Stimulated activated CD8-positive, alpha-beta memory T cell treated with anti-CD3 and anti-CD28 coated beads, Interleukin-15, amount 100 ng/mL, for 1 hour (primary cell): Measurements from ENCODE around the gene NR4A3.
"Not testable (repeated sequence)": the region's sequence is repeated elsewhere in the genome, so short reads cannot be mapped to it uniquely, and the experiment has no call there.

Experiments
- DNase-seq: peaks from one replicate; pipeline ENCODE4 v3.0.0-alpha.2; 2020; ENCODE audit warnings: low read depth

NR4A3 gene

DNA sequence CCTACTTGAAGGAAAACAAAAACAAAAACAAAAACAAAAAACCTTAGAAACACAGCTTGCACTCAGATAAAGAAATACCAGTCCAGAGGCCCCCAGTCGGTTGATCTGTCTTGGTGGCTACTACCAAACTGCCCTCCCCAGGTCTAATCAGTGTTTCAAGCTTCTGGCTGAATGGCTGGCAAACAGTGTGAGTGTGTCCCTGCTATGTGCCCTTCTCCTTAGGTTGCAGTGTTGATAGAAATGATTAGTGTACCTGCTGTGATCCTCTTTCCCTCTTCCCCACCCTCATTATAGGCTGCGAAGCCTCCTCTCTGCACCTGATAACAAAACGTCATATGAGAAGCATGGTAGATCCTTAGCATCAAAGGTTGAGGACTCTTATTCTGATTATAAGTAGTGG lies 12.8 kb downstream of the NR4A3 start:
- no peak for DNase-seq

DNA sequence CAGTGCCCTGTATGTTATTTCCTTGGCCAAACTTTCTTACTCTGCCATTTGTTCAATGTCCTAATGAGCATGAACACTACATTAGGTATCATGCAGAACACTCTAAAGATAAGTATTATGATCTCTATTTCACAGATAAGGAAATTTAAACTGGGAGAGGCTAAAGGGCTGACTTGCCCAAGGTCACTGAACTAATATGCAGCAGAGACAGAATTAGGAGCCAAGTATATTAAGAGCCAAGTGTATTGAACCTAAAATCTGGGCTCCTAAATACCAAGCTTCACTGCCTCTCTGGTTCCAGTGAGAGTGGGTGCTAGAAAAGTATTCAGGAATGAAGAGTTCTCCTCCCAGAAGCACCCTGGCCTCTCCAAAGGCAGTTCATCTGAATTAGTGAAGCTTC lies 13.5 kb downstream of the NR4A3 start:
- no peak for DNase-seq

DNA sequence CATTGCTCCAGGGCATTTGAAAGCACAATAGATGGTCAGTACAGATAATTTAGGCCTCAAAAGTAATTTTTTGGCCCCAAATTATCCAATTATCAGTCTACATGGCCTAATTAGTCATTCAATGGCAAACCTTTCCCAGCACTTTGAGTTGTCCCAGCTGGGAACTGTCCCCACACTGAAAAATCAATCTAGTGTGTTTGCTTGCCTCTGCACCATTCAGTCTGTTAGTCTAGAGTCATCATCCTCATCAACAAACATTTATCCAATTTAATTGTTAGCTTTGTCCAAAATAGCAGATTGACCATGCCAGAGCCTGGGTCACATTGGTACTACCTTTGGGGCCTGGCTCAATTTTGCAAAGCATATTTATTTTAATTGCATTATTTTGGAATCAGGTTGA lies 13.9 kb downstream of the NR4A3 start:
- no peak for DNase-seq

DNA sequence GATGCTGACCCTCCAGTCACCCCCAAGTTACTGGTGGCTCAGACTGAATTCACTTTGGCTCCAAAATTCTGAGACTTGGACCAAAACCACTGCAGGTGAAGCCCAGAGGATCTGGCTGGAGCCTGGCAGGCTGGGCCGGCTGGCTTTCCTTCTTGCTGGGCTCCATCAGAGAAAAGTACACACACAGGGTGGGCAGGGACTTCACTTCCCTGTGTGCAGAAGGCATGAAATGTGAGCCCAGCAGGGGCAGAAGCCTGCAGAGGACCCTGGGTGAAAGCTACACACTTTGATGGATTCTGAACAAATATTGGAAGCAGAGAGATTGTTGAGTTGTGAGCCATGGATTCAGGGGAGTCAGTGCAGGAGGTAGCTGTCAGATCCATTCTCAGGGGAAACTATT lies 18.4 kb downstream of the NR4A3 start:
- DNase-seq: no peak

DNA sequence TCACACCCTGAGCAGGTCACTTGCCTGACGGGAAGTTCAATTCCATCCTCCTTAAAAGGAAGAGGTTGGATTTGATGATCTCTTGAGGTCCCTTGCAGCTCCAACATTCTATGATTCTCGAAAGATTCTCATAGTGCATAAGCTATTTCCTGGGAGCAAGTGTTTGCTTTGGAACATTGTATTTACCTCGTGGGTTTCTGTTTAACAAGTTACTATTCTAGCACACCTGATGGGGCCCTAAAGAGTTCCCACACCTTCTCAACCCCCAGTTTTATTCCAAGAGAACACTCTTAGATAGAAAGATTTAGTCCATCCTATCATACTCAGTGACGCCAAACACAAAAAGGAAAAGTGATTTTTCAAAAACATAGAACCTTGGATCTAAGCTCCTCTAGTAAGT lies 23.4 kb downstream of the NR4A3 start:
- no peak for DNase-seq

DNA sequence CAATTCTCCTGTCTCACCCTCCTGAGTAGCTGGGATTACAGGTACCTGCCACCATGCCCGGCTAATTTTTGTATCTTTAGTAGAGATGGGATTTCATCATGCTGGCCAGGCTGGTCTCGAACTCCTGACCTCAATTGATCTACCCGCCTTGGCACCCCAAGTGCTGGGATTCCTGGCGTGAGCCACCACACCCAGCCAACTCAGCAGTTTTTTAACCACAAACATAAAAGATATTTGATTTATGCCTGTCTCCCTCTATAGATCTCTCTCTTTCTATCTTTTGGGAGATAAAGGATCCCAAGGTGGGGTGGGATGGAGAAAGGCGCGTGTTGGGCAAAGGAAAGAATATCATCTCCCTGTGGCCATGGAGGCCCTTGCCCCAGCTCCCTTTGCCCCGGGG lies 26.8 kb downstream of the NR4A3 start:
- DNase-seq: no peak

DNA sequence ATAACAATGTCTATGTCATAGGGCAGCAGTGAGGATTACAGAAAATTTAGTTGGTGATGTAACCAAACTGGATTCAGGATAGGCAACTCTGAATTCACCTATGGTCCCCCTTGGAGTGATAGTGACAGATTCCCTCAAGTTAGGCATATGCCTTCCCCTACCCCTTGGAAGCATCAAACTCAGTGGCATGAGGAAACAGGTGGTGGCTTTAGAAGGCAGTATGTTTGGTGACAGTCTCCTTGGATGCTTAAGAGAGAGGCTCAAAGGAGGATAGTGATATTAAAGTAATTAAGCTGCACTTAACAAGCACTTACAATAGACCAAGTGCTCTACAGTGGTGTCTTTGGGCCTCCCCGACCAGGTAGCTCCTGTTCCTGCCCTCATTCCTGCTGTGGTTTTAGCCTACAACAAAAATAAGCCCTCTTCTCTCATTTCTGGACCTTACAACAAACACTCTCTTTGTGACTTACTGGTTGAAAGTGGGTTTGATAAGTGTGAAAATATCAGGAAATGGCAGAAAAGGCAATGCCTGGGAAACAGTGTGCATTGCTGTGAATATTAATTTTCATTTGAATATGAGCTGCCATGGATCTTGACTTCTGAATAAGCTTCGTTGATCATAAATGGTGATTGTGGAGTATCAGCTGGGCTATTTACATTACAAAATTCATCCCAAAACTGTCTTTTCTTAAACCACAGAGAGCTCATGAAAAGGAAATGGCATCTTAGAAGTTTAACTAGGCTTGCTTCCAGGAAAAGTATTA lies 29.2 kb downstream of the NR4A3 start:
- no peak for DNase-seq

DNA sequence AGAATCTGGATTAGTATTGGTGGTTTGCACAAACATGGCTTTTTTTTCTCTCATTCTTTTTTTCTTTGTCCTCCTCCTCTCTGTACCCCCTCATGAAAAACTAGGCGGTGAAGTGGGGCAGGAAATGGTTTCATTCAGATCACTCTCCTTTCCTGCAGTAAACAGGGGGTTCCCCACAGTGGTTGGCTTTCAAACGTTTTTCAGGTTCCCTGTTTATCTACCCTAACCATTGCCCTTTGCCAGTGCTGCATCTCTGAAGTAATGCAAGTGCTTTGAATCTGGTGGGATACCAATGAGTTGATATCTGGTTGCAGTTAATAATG lies 29.8 kb downstream of the NR4A3 start:
- no peak for DNase-seq

DNA sequence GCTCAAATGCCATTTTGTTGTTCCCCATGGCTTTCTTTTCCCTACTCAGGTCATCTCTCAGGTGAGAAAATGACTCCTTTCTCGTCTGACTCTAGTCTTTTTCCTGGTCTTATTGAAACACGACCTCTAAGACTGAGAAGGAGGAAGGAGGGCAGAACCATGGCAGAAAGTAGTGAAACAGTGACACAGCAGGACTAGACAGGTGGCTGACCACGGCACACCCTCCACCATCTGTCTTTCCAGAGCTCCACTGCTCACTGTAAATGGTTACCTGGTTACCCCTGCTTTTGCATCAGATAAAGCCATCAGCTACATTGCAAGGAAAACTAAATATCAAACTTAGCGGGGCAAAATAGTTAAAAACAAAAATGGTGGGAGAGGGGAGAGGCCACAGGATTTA lies 30.9 kb downstream of the NR4A3 start:
- DNase-seq: no peak

DNA sequence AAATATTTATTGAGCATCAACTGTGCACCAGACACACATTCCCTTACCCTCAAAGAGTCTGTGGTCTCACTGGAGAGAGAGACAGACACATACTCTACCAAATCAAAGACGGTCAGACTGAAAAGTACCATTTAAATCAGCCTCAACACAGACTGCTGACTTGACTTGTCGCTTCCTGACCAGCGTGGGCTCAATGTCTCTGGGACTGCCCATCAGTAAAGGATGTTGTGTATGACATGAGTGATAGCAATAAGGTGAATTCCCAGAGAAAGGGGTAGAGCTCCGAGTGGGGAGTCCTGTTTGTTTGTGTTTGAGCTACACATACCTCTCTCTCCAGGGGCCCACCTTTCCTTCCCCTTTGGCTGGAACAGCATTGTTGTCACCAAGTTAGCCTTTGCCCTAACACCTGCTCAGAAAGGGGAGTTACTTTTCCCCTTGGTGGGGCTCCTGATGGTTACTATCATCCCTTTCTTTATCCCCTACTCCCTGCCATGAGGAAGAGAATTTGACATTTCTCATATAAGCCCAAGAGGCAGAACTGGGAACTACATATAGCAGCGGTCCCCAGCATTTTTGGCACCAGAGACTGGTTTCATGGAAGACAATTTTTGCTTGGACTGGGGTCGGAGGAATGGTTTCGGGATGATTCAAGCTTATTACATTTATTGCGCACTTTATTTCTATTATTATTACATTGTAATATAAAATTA lies 33.9 kb downstream of the NR4A3 start:
- no peak for DNase-seq

DNA sequence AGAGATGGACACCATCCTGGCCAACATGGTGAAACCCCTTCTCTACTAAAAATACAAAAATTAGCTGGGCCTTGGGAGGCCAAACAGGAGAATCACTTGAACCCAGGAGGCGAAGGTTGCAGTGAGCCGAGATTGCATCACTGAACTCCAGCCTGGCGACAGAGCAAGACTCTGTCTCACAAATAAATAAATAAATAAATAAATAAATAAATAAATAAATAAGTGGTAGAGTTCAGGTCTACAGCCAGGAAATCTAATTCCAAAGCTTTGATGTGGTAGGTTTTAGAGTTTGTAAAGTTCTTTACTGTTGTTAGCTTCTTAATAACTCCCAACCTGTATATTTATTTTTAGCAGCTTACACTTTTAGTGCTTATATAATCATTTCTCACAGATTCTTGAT lies 35.9 kb downstream of the NR4A3 start:
- DNase-seq: not testable (repeated sequence)

DNA sequence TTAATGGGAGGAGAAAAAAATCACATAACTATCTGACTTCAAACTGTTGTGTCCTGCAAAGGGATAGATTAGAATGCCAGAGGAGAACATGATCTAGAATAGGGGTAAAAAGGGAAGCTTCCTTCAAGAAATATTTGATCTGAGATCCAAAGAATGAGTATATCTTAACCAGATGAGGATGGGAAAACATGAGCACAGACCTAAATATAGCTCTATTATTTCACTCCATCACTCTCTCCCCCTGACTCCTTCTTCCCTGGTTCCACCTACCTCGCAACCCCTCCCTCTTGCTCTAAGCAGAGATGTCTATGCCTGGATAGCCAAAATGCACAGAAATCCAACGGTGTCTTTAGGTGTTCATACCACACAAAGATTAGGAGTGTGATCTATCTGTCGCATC lies 36.4 kb downstream of the NR4A3 start:
- no peak for DNase-seq

DNA sequence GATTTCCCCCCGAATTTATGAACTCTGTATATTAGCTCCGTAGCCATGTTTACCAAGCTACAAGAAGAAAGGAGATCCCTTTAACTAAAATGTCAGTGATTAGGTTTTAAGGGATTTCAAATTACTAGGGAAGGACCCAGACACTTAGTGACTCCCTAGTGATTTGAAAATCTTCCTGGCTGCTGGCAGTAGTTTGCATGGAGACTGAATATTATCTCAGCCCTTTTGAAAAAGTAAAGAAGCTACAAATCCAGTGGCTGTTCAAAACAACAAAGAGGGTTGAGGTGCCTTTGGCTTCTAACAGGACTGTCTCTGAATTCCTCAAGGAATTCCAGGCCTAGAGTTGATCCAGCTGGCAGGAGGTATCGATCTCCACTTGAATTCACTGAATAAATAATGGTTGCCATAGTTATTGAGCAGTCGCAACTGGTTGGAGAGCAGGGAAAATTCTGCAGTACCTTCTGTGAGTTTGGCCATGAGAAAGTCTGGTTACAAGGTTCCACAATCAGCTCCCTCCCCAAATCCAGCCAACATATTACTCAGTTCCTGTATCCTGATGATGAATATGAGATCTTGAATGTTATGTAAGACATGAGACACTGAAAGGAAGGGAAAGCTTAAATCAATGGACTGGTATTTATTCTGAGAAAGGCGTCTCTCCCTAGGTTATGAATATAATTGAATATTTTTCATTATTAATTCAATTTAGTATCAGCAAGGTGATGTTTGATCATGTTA lies 37.7 kb downstream of the NR4A3 start:
- DNase-seq: no peak

DNA sequence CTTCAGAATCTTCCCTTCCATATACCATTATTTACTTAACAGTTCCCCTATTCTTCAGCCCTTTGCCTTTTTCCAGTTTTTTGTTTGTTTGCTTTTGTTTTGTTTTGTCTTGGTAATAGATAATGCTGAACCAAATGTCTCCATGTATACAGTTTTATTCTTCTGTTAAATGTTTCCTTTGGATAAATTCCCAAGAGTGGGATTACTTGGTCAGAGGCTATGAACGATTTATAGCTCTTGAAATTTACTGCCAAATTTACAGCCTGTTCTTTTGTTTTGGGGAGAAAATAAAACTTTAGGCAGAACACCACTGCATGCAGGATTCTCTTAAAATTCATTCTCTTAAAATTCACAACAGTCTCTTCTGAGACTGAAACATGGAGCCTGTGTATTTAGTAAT lies 38.6 kb downstream of the NR4A3 start:
- no peak for DNase-seq

DNA sequence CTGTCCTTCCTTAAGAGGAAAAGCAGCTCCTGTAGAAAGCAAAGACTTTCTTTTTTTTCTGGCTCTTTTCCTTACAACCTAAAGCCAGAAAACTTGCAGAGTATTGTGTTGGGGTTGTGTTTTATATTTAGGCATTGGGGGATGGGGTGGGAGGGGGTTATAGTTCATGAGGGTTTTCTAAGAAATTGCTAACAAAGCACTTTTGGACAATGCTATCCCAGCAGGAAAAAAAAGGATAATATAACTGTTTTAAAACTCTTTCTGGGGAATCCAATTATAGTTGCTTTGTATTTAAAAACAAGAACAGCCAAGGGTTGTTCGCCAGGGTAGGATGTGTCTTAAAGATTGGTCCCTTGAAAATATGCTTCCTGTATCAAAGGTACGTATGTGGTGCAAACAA lies 42.3 kb downstream of the NR4A3 start:
- DNase-seq: no peak

DNA sequence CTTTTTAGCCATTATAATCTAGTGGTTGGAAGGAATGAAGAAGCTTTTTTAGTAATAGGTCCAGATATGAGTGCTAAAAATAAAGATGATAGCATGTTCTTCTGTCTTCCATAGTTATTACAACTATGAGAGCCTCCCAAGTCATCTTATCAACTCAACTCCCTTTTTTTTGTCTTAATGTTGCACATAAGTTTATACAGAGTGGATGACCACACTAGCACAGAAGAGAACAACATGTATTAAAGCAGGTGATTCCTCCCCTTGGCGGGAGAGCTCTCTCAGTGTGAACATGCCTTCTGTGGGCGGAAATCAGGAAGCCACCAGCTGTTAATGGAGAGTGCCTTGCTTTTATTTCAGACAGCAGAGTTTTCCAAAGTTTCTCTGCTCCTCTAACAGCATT lies 44.7 kb downstream of the NR4A3 start:
- no peak for DNase-seq

DNA sequence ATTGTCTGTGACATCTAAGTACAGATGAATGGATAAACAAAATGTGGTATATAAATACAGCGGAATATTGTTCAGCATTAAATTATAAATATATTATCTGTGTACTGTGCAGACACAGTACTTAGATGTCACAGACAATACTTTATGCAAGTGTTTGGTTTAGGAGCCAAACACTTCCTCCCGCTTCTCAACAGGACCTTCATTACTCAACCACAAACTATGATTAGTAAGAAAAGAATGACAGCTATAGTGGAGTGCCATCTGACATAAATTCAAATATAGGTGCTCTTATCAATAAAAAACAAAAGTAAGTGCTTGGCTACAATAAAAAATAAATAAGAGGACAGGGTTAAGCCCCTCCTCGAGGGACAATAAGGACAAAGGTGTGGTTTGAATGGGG lies 45.9 kb downstream of the NR4A3 start:
- no peak for DNase-seq

DNA sequence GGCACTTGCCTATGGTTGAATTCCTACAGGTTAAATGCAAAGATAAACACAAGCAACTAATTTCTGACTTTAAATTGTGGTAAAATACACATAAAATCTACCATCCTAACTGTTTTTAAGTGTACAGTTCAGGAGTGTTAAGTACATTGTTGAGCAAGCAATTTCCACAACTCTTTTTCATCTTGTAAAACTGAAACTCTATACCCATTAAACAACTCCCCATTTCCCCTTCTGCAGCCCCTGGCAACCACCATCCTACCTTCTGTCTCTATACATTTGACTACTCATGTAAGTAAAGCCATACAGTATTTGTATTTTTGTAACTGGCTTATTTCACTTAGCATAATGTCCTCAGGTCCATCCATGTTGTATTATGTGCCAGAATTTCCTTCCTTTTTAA lies 46.3 kb downstream of the NR4A3 start:
- DNase-seq: no peak

DNA sequence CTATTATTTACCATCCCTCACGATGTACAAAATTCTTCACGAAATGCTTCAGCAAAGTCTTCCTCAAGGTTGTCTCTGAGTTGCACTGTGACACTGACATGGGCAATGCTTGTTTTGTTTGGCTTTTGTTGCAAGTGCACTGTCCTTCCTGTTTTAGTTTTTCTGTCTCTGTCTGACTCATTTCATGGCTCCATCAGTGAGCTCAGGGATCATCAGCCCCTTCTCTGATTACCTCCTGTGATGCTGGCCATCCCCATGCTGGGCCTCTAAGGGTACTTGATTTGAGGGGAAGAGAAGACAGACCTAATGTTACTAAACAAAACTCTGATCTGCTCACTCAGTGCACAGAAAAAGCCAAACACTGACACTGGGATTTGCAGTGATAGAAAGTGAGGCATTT lies 47.2 kb downstream of the NR4A3 start:
- no peak for DNase-seq

DNA sequence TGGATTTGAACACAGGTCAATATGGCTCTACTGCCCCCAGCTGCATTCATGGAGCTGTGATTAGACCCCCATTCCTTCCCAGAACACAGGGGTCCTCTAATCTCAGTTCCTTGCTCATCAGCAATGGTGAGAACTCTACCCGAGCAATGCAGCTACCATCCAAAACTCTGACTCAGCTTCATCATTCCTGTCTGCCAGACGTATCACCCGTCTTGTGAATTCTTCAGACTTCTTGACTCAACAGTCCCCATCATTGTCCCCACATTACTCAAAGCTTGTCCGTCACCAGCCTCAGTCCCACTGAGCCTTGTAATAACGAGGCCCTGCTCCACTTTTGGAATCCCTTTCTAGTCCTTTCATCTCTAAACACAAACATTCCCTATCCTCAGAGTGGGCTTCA lies 48.4 kb downstream of the NR4A3 start:
- no peak for DNase-seq

DNA sequence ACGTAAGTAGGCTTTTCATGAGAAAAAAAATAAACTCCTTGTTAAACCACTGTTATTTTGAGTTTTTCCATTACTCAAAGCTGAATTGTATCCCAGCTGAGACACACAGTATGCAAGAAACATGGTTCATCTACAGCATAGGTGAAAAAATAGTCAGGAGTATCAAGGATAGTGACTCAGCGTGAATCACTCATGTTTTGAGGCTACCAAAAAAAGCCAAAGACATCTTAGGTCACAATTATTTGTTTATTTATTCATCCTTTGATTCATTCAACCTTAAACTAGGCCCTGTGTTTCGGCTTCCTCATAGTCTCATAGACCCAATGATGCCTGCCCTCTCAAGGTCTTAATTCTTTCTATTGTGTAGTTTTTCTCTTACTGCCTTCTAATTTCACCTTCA lies 51.8 kb downstream of the NR4A3 start:
- DNase-seq: no peak

DNA sequence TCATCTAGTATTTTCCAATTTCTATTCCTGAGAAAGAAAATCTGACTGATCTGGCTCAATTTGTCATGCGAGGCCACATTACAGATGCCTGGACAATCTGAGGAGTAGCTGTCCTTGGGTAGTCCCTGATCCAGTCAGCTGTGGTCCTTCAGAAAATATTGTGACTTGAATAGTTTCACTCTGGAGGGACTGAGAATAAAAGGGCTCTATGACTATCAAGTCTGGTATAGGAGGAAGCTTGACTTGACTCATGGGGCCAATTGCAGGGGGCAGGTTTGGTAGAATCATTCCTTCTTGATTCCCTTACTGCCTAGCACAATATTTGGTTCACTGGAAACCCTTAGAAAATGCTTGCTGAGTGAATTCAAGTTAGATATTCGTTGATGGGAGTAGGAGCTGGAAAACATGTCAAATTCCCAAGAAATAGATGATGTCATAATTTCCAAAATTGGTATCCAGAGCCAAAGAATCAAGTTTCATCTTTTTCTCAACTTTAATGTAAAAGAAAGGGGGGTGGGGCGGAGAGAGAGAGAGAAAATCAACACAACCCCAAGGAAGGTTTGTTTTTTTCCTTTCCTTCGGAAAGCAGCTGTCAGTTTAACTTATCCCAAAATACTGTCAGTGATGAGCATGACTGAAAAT lies 52.4 kb downstream of the NR4A3 start:
- no peak for DNase-seq

DNA sequence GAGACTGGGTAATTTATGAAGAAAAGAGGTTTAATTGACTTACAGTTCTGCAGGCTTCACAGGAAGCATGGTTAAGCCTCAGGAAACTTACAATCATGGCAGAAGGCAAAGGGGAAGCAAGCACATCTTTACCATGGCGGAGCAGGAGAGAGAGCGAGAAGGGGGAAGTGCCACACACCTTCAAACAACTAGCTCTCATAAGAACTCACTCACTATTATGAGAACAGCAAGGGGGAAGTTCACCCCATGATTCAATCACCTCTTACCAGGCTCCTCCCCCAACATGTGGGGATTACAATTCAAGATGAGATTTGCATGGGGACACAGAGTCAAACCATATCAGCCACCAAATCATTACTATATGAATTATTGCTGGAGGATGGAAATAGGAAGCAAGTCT lies 54.5 kb downstream of the NR4A3 start:
- DNase-seq: no peak
